GM18502 (cell line): ENCODE measurements around the gene FN1.
A peak's percentile ranks its signal among the peaks of the same experiment; 100 is the strongest.

Experiments
- ATAC-seq: cut with Tn5 transposase; IDR thresholded peaks from one replicate; pipeline ENCODE4 v1.9.1; 2021; ENCODE audit warnings: mild to moderate bottlenecking; ENCODE audit not compliant: unreplicated experiment, poor library complexity

The FN1 gene

GRCh38 chr2:215447056-215447455, 11.2 kb upstream of the FN1 start:
- ATAC-seq = no peak

DNA sequence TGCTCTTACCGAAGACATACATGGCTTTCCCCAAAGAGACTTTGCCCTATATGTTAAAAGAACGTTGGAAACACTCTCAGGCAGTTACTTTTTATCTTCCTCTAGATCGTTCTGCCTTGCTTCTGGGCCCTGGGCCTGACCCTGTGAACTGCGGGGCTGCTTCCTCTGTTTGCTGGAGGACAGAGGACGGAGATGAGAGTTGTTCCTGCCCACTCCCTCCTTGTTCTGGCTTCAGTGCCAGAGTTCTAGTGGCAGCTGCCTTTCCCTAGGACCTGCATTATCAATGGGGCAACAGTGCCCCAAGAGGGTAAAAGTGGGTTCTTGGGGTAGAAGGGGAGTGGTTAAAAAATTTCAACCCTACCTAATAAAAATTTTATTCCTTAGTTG, 6.5 kb upstream of the FN1 start:
- no peak for ATAC-seq

- no peak for ATAC-seq
Observed at GRCh38 chr2:215441560-215442400, 5.9 kb upstream of the FN1 start.

DNA sequence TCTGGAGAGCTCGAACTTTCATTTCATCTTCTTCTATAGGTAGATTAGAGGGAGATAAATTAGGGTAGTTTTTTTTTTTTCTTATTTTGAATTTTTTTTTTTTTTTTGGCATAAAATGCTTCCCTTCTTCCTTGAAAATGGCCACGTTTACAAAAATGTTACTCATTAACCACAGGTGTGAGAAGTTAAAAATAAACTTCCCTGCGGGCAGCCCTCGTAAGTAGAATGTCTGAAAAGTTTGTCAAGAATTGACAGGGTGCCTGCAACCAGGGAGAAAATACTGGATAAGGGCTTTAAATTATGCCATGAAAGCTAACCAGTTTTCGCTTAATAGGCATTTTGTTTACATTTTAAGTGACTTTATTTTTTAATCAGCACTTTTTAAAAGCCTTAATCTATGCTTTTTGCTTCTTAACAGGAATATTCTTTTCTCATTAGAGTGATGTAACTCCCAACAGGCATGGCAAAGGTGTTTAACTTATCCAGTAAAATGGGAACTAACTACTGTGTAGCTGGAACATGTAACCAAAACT, 4.2 kb upstream of the FN1 start:
- ATAC-seq = no peak

- ATAC-seq = no peak
Observed at GRCh38 chr2:215439404-215439803, 3.5 kb upstream of the FN1 start.

- ATAC-seq = no peak
Observed at GRCh38 chr2:215437614-215438013, 1.7 kb upstream of the FN1 start.

DNA sequence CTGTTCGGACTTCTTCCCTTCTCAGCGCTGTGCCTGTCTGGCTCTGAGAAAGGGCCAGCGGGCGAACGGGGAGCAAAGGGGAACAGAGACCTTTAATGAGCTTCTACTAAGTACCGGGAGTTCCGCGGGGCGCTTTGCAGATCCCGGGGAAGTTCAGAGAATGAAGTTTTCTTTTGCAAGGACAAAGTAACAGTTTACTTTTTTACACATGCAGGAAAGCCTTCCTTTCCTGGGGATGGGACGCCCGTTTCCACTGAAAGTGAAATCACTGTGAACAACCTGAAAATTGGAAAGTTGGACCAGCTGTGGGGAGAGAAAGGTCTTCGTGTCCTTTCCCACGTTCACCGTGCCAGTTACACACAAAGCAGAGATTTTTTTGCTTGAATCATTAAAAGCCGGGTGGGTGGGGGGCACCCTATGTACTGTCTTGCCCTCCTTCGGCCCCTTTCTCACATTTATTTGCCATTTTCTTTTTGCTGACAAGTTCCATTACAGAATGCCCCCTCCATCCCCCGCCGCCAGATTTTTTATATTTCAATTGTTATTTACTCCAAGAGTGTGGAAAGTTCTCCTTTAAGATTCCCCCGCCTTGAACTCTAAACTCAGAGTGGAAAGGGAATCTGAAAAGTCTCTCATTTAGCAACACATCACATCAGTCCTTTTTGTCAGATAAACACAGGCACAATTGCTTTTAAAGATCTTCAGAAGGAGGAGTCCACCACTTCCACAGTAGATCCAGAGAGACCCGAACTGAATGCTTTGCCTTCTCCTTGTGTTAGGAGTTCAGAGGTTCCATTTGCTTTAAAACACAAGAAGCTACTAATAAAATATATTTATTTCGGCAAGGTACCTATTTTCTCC, 1.1 kb upstream of the FN1 start:
- ATAC-seq = peak; percentile 33

GRCh38 chr2:215435280-215435869, 493 bp downstream of the FN1 start:
- peak; percentile 13 for ATAC-seq

- ATAC-seq = no peak
Observed at GRCh38 chr2:215434447-215435279, 1.2 kb downstream of the FN1 start.

GRCh38 chr2:215432759-215433594, 2.9 kb downstream of the FN1 start:
- no peak for ATAC-seq

DNA sequence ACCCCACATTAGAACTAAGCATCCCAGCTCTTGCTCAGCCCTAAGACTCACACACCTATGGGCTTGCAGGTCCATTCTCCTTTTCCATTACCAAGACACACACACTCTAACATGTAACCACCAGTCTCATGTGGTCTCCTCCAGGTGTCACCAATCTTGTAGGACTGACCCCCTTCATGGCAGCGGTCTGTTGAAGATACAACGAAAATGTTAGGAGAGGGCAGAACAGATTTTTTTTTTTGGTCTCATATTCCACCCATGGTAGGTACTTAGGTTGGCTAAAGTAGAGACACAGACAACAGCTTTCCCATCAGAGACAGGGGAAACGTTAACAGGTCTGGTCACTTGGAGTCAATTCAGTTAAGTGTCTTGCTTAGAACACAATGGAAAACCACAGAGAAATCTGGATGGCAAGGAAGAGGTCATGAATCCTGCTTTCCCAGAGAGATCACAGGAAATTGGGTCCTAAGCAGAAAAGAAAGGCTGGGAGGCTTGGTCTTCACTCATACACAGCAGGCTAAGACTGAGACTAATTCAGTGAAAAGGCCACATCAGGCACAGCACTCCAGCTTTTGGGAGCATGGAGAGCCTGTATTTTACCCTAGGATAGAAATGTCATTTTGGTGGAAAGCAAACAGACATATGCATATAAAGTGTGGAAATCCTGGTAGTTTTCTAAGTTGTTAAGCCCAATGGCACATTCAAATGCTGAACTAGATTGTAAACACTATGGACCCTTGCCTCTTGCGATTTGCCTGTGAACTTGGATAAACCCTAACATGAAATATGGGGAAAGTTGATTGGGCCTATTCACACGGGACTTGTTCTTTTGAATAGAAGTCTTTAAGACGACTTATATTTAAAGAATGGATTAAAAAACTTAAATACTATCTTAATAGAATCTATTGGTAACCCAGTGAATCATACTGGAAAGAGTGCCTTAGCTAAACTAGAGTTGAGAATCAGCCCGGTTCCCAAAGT, 3.8 kb downstream of the FN1 start:
- ATAC-seq = no peak

- ATAC-seq = no peak
Observed at GRCh38 chr2:215431290-215431689, 4.6 kb downstream of the FN1 start.

DNA sequence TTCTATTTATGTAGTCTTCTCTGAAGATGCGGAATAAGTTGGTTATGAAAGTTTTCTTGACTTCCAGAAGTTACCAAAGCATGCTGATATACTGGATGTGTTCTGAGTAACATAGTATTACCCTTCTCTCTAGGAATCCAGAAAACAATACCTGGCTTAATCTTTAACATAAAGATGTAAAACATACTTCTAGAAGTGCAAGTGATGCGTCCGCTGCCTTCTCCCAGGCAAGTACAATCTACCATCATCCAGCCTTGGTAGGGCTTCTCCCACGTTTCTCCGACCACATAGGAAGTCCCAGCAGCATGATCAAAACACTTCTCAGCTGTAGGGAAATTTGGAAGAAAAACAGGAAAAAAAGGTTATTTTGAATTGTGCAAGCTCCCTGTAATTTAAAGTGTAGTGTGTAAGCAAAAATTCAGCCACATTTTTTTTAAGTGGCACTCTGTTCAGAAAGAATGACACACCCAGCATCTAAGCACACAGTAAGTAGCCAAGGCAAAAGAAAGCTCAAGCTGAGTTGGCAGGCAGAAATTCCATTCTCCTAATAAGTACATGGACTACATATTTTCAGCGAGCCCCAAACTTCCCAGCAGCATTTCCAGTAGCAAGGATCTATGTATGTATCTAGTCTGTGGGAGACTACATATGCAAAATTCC, 5.2 kb downstream of the FN1 start:
- ATAC-seq = no peak

DNA sequence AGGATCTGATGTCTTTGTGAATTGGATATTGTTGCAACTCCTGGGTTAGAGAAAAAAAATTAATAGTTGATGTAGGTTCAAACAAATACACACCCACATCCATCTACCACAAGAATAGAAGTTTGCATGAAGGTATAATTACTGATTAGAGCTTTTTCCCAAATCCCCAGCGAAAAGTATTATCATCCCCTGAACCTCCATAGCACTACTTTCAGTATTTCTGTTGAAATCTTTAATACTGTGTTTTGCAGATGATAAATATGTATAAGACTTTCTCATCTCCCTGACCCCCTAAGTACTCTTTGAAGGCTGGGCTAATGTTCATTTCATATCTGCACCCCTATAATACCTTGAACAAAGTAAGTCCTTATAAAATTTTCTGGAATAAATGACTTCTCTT, 6.4 kb downstream of the FN1 start:
- no peak for ATAC-seq

DNA sequence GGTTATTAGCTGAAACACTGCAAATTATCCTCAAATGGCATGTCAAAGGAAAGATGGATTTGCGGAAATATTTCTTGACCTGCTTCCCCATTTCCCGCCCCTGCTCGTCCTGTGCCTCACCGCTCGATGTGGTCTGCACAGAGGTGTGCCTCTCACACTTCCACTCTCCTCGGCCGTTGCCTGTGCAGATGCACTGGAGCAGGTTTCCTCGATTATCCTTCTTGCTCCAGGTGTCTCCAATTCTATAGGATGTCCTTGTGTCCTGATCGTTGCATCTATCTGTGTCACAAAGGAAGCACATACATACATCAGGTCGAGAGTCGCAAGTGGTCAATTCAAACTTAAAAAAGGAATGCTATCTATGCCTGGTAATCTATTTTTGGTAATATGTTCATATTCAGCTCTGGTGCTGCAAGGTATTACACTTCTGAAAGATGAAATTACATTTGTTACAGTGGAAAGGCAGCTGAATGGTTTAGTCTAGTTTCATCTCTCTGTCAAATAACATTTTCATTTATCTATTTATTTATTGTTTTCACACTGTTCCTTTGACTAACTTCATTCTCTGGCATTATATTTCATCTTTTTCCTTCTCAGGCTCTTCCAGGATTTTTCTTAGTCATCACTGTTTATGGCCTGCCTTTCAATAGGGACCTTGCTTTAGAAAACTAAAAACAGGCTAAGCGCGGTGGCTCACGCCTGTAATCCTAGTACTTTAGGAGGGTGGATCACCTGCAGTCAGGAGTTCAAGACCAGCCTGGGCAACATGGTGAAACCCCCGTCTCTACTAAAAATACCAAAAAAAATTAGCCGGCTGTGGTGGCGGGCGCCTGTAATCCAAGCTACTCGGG, 7.6 kb downstream of the FN1 start:
- no peak for ATAC-seq

GRCh38 chr2:215427585-215427984, 8.3 kb downstream of the FN1 start:
- ATAC-seq = no peak
